ENCODE results near the gene KAZN. TPM values are rescaled to one million over a fixed set of nuclear protein-coding genes. Genes with fewer than 3 reads are reported as not detected.

The KAZN gene
- total RNA-seq, 1 experiment from 2014 or later: 15.6 TPM

DNA sequence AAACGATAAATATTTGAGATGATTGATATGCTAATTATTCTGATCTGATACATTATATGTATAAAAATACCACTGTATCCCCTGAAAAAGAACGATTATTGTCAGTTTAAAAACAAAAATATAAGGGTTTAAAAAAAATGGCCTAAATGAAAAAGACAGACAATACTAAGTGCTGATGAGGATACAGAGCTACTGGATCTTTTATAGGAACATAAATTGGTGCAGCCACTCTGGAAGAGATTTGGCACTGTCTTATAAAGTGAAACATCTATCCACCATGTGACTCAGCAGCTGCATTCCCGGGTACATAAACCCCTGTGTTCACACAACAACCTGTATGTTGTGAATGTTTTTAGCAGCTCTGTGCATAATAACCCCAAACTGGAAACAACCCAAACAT, 44.2 kb downstream of the KAZN start:
- Histone ChIP-seq H3K27me3 (ENCODE audit: insufficient read depth, low read depth) (no peaks in the 10 kb centered on the region), H3K9me3 (ENCODE audit: insufficient read depth, low read depth) (no peaks in the 10 kb centered on the region), H3K4me1 (replicated peaks; ENCODE audit: insufficient read depth) (no peaks in the 10 kb centered on the region), H3K36me3 (ENCODE audit: low read depth) (no peaks in the 10 kb centered on the region), H2AFZ (no peak overlapping the region), H3F3A (ENCODE audit: insufficient read depth, low read depth) (no peaks in the 10 kb centered on the region), H3K4me2 (no peak overlapping the region), H4K20me1 (ENCODE audit: insufficient read depth) (no peaks in the 10 kb centered on the region), H3K27ac (no peak overlapping the region), H3K79me2 (ENCODE audit: low read depth) (no peaks in the 10 kb centered on the region), H3K4me3 (no peak overlapping the region), H3K9me2 (ENCODE audit: insufficient read depth) (no peaks in the 10 kb centered on the region)
- CTCF ChIA-PET: no interaction called here
- POLR2A ChIA-PET (ENCODE audit: unreplicated experiment): no interaction called here
- DNase-seq: no peak
- intact Hi-C loops (cut with micrococcal nuclease; ENCODE audit: unreplicated experiment): no loop called here
- TF ChIP-seq EZH2 (IDR thresholded peaks at IDR 0.05; ENCODE audit: low read depth): no peak
- BruUV-seq (replicated peaks): no TSS peak

DNA sequence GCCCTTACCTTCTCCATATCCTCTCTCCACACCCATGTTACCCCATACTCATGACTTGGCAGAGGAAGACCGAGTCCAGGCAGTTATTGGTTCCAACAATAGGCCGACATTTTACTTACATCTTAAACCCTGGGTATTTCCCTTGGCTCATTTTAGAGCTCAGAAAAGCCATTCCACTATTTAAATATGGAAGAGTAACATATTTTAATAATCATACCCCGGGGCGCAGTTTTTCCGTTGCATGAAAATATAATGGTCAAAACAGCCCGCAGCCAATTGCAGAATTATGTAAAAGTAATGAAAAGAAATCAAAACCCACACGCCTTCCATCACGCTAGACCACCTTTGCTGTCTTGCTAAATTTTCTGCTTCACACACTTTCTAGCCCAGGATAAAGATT, 48.5 kb downstream of the KAZN start:
- H4K20me1 ChIP-seq (ENCODE audit: insufficient read depth): no peaks in the 10 kb centered on the region
- no peak for DNase-seq
- no peaks in the 10 kb centered on the region for H3K27me3 ChIP-seq (ENCODE audit: insufficient read depth, low read depth)
- CTCF ChIA-PET: no interaction called here
- H3K36me3 ChIP-seq (ENCODE audit: low read depth): no peaks in the 10 kb centered on the region
- no peaks in the 10 kb centered on the region for H3F3A ChIP-seq (ENCODE audit: insufficient read depth, low read depth)
- H3K4me1 ChIP-seq (replicated peaks; ENCODE audit: insufficient read depth): no peaks in the 10 kb centered on the region
- no peaks in the 10 kb centered on the region for H3K9me2 ChIP-seq (ENCODE audit: insufficient read depth)
- no TSS peak for BruUV-seq (replicated peaks)
- intact Hi-C loops (cut with micrococcal nuclease; ENCODE audit: unreplicated experiment): no loop called here
- POLR2A ChIA-PET (ENCODE audit: unreplicated experiment): no interaction called here
- H2AFZ ChIP-seq: no peak overlapping the region
- H3K27ac ChIP-seq: no peak overlapping the region
- H3K4me2 ChIP-seq: no peak overlapping the region
- no peak overlapping the region for H3K4me3 ChIP-seq
- no peaks in the 10 kb centered on the region for H3K9me3 ChIP-seq (ENCODE audit: insufficient read depth, low read depth)
- no peak for TF ChIP-seq EZH2 (IDR thresholded peaks at IDR 0.05; ENCODE audit: low read depth)
- TF ChIP-seq, protein P1, sequence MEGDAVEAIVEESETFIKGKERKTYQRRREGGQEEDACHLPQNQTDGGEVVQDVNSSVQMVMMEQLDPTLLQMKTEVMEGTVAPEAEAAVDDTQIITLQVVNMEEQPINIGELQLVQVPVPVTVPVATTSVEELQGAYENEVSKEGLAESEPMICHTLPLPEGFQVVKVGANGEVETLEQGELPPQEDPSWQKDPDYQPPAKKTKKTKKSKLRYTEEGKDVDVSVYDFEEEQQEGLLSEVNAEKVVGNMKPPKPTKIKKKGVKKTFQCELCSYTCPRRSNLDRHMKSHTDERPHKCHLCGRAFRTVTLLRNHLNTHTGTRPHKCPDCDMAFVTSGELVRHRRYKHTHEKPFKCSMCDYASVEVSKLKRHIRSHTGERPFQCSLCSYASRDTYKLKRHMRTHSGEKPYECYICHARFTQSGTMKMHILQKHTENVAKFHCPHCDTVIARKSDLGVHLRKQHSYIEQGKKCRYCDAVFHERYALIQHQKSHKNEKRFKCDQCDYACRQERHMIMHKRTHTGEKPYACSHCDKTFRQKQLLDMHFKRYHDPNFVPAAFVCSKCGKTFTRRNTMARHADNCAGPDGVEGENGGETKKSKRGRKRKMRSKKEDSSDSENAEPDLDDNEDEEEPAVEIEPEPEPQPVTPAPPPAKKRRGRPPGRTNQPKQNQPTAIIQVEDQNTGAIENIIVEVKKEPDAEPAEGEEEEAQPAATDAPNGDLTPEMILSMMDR (conservative IDR thresholded peaks at IDR 0.05): no peak
- H3K79me2 ChIP-seq (ENCODE audit: low read depth): no peaks in the 10 kb centered on the region

DNA sequence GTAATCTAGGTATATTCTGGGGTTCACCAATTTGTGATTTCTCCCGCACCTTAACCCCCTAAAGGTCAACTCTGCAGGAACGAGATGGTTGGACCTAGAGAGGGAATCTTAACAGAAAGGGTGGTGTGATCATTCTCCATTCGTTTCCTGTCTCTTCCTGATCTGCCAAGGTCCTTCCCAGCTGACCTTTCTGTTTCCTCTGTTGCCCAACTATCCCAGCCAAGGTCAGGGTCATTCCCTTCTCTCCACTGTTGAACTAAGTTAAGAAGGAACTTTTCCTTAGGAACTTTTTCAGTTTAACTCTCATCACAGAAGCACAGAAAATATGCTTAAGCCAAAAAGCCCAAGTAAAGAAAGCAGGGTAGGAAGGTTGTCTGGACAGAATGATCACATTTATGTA, 49.3 kb downstream of the KAZN start:
- ChIA-PET POLR2A (ENCODE audit: unreplicated experiment) (no interaction called here), CTCF (no interaction called here)
- Histone ChIP-seq H3K79me2 (ENCODE audit: low read depth) (no peaks in the 10 kb centered on the region), H3K9me2 (ENCODE audit: insufficient read depth) (no peaks in the 10 kb centered on the region), H2AFZ (no peak overlapping the region), H3K4me2 (no peak overlapping the region), H4K20me1 (ENCODE audit: insufficient read depth) (no peaks in the 10 kb centered on the region), H3K4me1 (replicated peaks; ENCODE audit: insufficient read depth) (no peaks in the 10 kb centered on the region), H3K27me3 (ENCODE audit: insufficient read depth, low read depth) (no peaks in the 10 kb centered on the region), H3K9me3 (ENCODE audit: insufficient read depth, low read depth) (no peaks in the 10 kb centered on the region), H3F3A (ENCODE audit: insufficient read depth, low read depth) (no peaks in the 10 kb centered on the region), H3K27ac (no peak overlapping the region), H3K4me3 (no peak overlapping the region), H3K36me3 (ENCODE audit: low read depth) (no peaks in the 10 kb centered on the region)
- TF ChIP-seq EZH2 (IDR thresholded peaks at IDR 0.05; ENCODE audit: low read depth): no peak
- TF ChIP-seq, protein P1 (conservative IDR thresholded peaks at IDR 0.05): no peak
- DNase-seq: no peak
- no TSS peak for BruUV-seq (replicated peaks)
- intact Hi-C loops (cut with micrococcal nuclease; ENCODE audit: unreplicated experiment): no loop called here

DNA sequence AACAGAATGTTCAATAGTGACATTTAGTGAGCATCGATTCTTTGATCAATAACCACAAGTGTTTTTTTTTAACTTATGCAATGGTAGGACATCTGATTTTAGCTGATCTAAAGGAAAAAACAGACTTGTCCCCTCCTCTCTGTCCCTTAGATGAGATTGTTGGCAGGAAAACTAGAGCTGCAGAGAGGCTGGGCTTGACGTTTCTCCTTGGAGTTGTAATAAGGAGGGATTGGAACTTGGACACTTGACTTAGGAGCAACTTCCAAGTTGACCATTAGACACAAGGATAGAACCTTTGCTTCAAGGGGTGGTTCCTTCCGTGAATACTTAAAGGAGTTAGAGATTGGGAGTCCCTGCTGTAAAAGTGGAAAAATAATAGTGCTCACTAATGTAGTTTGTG, 49.9 kb downstream of the KAZN start:
- Histone ChIP-seq H3K9me3 (ENCODE audit: insufficient read depth, low read depth) (no peaks in the 10 kb centered on the region), H3K4me3 (no peak overlapping the region), H3K4me2 (no peak overlapping the region), H3K27ac (no peak overlapping the region), H3K4me1 (replicated peaks; ENCODE audit: insufficient read depth) (no peaks in the 10 kb centered on the region), H3F3A (ENCODE audit: insufficient read depth, low read depth) (no peaks in the 10 kb centered on the region), H4K20me1 (ENCODE audit: insufficient read depth) (no peaks in the 10 kb centered on the region), H3K9me2 (ENCODE audit: insufficient read depth) (no peaks in the 10 kb centered on the region), H3K36me3 (ENCODE audit: low read depth) (no peaks in the 10 kb centered on the region), H3K79me2 (ENCODE audit: low read depth) (no peaks in the 10 kb centered on the region), H2AFZ (no peak overlapping the region), H3K27me3 (ENCODE audit: insufficient read depth, low read depth) (no peaks in the 10 kb centered on the region)
- BruUV-seq (replicated peaks): no TSS peak
- intact Hi-C loops (cut with micrococcal nuclease; ENCODE audit: unreplicated experiment): no loop called here
- DNase-seq: no peak
- POLR2A ChIA-PET (ENCODE audit: unreplicated experiment): interaction anchor here (0.6 kb wide), 1 partner anchor 497 kb away, joined by 5 read pairs; no protein-coding TSS in a partner anchor
- CTCF ChIA-PET: no interaction called here
- TF ChIP-seq EZH2 (IDR thresholded peaks at IDR 0.05; ENCODE audit: low read depth): no peak
- TF ChIP-seq, protein P1 (conservative IDR thresholded peaks at IDR 0.05): no peak
